Measurements from ENCODE around the gene TMEM247. TPM values are rescaled to one million over a fixed set of nuclear protein-coding genes. Genes with fewer than 3 reads are reported as not detected.

Gene TMEM247
- total and polyA plus RNA-seq, 2 donors from 2014 or later: not detected

- peaks cover 0 to 14% (median 3%) of the 10 kb centered on the region in 3 donors for H3K9me3 ChIP-seq (ENCODE audit: control insufficient read depth in 2 of 3, insufficient read depth in 1 of 3, low read length in 3 of 3)
- no peak overlapping the region for H3K27ac ChIP-seq (ENCODE audit: low read depth in 2 of 2, low read length in 2 of 2)
- FAIRE-seq: no peak
- H3K9ac ChIP-seq (ENCODE audit: low read length in 3 of 3): no peak overlapping the region
- intact Hi-C loops (cut with DNase I): no loop called here
- no peak for TF ChIP-seq CTCF (IDR thresholded peaks at IDR 0.05; ENCODE audit: borderline replicate concordance, extremely low read depth, insufficient read depth)
- H3K36me3 ChIP-seq (ENCODE audit: control insufficient read depth in 2 of 3, insufficient read depth in 3 of 3, low read length in 3 of 3): no peaks in the 10 kb centered on the region
- no peak overlapping the region for H3K4me3 ChIP-seq (ENCODE audit: low read length in 3 of 3)
- H3K27me3 ChIP-seq (ENCODE audit: control insufficient read depth, insufficient read depth, low read length): no peaks in the 10 kb centered on the region
- H3K4me1 ChIP-seq (ENCODE audit: control insufficient read depth in 2 of 3, insufficient read depth in 2 of 3, low read depth in 1 of 3, low read length in 3 of 3): no peaks in the 10 kb centered on the region
- no peak for DNase-seq
These were observed 32.8 kb downstream of the TMEM247 start for GRCh38 chr2:46512185-46512584.

- no peak for TF ChIP-seq CTCF (IDR thresholded peaks at IDR 0.05; ENCODE audit: borderline replicate concordance, extremely low read depth, insufficient read depth)
- Histone ChIP-seq H3K27ac (ENCODE audit: low read depth in 2 of 2, low read length in 2 of 2) (no peak overlapping the region), H3K36me3 (ENCODE audit: control insufficient read depth in 2 of 3, insufficient read depth in 3 of 3, low read length in 3 of 3) (no peaks in the 10 kb centered on the region), H3K4me1 (ENCODE audit: control insufficient read depth in 2 of 3, insufficient read depth in 2 of 3, low read depth in 1 of 3, low read length in 3 of 3) (no peaks in the 10 kb centered on the region), H3K9ac (ENCODE audit: low read length in 3 of 3) (no peak overlapping the region), H3K9me3 (ENCODE audit: control insufficient read depth in 2 of 3, insufficient read depth in 1 of 3, low read length in 3 of 3) (peaks cover 0 to 14% (median 3%) of the 10 kb centered on the region in 3 donors), H3K4me3 (ENCODE audit: low read length in 3 of 3) (no peak overlapping the region), H3K27me3 (ENCODE audit: control insufficient read depth, insufficient read depth, low read length) (no peaks in the 10 kb centered on the region)
- FAIRE-seq (no peak), DNase-seq (no peak)
- intact Hi-C loops (cut with DNase I): no loop called here
These were observed 35.4 kb downstream of the TMEM247 start for GRCh38 chr2:46514738-46515137.

GRCh38 chr2:46517485-46517884 lies 38.1 kb downstream of the TMEM247 start:
- no peak for FAIRE-seq
- intact Hi-C loops (cut with DNase I): no loop called here

More at GRCh38 chr2:46517485-46517884, 38.1 kb downstream of the TMEM247 start:
- no peak for DNase-seq
- no peak for TF ChIP-seq CTCF (IDR thresholded peaks at IDR 0.05; ENCODE audit: borderline replicate concordance, extremely low read depth, insufficient read depth)
- Histone ChIP-seq H3K4me1 (ENCODE audit: control insufficient read depth in 2 of 3, insufficient read depth in 2 of 3, low read depth in 1 of 3, low read length in 3 of 3) (peaks cover 0 to 3% (median 0%) of the 10 kb centered on the region in 3 donors), H3K4me3 (ENCODE audit: low read length in 3 of 3) (no peak overlapping the region), H3K27me3 (ENCODE audit: control insufficient read depth, insufficient read depth, low read length) (no peaks in the 10 kb centered on the region), H3K9me3 (ENCODE audit: control insufficient read depth in 2 of 3, insufficient read depth in 1 of 3, low read length in 3 of 3) (peaks cover 0 to 14% (median 3%) of the 10 kb centered on the region in 3 donors), H3K36me3 (ENCODE audit: control insufficient read depth in 2 of 3, insufficient read depth in 3 of 3, low read length in 3 of 3) (no peaks in the 10 kb centered on the region), H3K27ac (ENCODE audit: low read depth in 2 of 2, low read length in 2 of 2) (no peak overlapping the region), H3K9ac (ENCODE audit: low read length in 3 of 3) (no peak overlapping the region)
